Small intestine (tissue), 7 donors: ENCODE results near the gene C14orf93. TPM values are rescaled to one million over a fixed set of nuclear protein-coding genes. Genes with fewer than 3 reads are reported as not detected.
"Not testable (repeated sequence)": the region's sequence is repeated elsewhere in the genome, so short reads cannot be mapped to it uniquely, and the experiment has no call there.

Experiments used
- DNase-seq, 2 donors: peaks; one replicate each; pipeline versions ENCODE4 v3.0.0 to v3.0.0-alpha.2; 2013
- FAIRE-seq: peaks from 2 replicates; lab custom pipeline; 2012; peaks lifted over from hg19 to GRCh38; lab: Jason Lieb, UNC
- H3K27ac ChIP-seq, 3 donors: one replicate each; pipeline ENCODE4 v1.5.1; 2013; ENCODE audit warnings: low read length in 2 of 3, mild to moderate bottlenecking in 2 of 3, control low read depth in 1 of 3, inconsistent platforms in 1 of 3, low read depth in 1 of 3, moderate library complexity in 1 of 3
- H3K27me3 ChIP-seq, 3 donors: one replicate each; pipeline ENCODE4 v1.6.1; 2013; ENCODE audit warnings: low read length in 3 of 3, inconsistent platforms in 1 of 3; ENCODE audit not compliant: control insufficient read depth in 3 of 3, insufficient read depth in 3 of 3
- H3K36me3 ChIP-seq, 3 donors: one replicate each; pipeline ENCODE4 v1.6.1; 2013; ENCODE audit warnings: low read length in 3 of 3, inconsistent platforms in 1 of 3, low read depth in 1 of 3, mild to moderate bottlenecking in 1 of 3, moderate library complexity in 1 of 3; ENCODE audit not compliant: control insufficient read depth in 3 of 3, insufficient read depth in 2 of 3
- H3K4me1 ChIP-seq, 3 donors: one replicate each; pipeline ENCODE4 v1.6.1; 2013; ENCODE audit warnings: low read length in 2 of 3, inconsistent platforms in 1 of 3, low read depth in 1 of 3, mild to moderate bottlenecking in 1 of 3, moderate library complexity in 1 of 3; ENCODE audit not compliant: control insufficient read depth in 3 of 3, insufficient read depth in 2 of 3
- H3K4me3 ChIP-seq, 3 donors: one replicate each; pipeline ENCODE4 v1.5.1; 2013; ENCODE audit warnings: low read length in 3 of 3, control low read depth in 1 of 3, inconsistent platforms in 1 of 3, low read depth in 1 of 3, mild to moderate bottlenecking in 1 of 3, moderate library complexity in 1 of 3
- H3K9me3 ChIP-seq, 2 donors: one replicate each; pipeline ENCODE4 v1.6.1; 2013; ENCODE audit warnings: low read depth in 1 of 2, low read length in 1 of 2; ENCODE audit not compliant: control insufficient read depth in 2 of 2, insufficient read depth in 1 of 2
- WGBS, 3 donors: extraction: QIAGEN DNeasy Blood & Tissue Kit; methylation state at CpG; one replicate each; pipeline ENCODE4 v1.1.7; 2013; 5-methylcytosine and 5-hydroxymethylcytosine counted together
- polyA plus RNA-seq, 4 donors: library from polyadenylated mRNA; stranded (reverse) in 3 of 4; unstranded in 1 of 4; fragments of 200-250 nt in 3 of 4; fragments of 120-200 nt in 1 of 4; gene quantifications; one replicate each; pipeline versions ENCODE4 v1.2.1 to v1.2.3, GENCODE V29; 2013
- donor health status: healthy with polysubstance abuse.
- donor health status: control.
- donor health status: control.
- donor health status: Bipolar disorder and iron deficiency.
- donor health status: healthy.

The C14orf93 gene
- polyA plus RNA-seq, 4 donors, result 4.9 to 17.0 (median 7.9) TPM

DNA sequence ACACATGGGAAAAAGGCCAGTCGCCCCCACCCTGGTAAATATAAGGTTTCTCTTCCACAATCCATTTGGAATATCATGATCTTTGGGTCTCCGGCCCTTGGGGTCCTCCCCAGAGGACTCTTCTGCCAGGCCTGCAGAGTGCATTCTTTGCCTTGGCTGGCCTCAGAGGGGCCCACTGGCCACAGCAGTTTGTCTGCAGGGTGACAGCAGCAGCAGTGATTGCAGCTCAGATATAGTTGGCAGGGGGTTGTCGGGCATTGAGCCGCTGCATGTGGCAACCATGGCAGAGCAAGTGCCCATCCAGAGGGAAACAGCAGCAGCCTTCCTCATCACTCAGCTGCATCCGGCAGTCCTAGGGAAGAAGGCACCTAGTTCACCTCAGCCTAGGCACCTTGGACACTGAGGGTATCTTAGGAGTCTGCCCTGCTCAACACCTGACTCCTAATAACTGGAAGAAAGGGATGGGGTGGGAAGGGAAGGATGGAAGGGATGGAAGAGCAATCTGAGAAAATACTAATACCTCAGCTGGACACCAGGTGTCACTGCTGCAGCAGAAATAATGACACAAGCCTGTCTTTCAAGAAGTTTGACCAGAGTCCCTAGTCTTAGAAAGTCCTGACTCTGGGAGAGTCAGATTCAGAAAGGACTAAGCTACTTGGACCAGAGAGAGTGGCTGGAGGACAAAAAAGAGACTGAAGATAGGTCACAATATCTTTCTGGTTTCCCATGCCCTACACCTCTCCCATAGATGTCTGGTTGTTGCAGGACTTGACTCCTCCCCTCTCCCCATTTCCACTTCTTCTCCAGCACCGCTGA, 36.5 kb downstream of the C14orf93 start:
- DNase-seq (peak; percentile 77 to 83), FAIRE-seq (no peak)
- Histone ChIP-seq H3K27ac (no peak overlapping the region), H3K36me3 (peaks cover 0 to 52% (median 0%) of the 10 kb centered on the region in 3 donors), H3K9me3 (no peaks in the 10 kb centered on the region), H3K27me3 (no peaks in the 10 kb centered on the region), H3K4me1 (peaks cover 7 to 33% (median 9%) of the 10 kb centered on the region in 3 donors), H3K4me3 (no peak overlapping the region)
- WGBS, 3 donors, result 62 to 83% (median 66%) methylated on average over 6 of the region's 6 CpGs

DNA sequence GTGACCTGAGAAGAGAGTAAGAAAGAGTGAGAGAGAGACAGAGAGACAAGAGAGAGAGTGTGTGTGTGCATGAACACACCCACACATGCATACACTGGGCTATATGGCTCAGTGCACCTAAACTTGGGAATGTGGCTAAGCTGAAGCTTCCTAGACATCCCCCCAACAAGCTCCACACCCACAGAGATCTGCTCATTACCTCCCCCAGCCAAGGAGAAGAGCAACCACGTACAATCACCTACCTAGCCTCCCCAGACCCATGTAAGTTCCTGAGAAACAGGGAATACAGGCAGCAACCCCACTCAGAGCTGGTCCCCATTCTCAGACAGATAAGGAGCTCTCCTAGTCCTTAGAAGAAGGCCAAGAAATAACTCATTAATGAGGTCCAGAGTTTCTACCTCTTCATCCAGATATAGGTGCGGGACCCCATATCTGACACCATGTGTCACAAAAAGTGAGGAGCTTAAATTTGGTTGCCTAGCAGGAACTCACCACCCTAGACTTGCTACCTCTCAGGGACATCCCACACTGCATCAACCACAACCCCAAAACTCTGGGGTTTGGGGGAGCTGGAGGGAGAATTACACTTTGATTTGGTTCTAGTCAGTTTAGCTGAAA, 37.5 kb downstream of the C14orf93 start:
- Histone ChIP-seq H3K36me3 (peaks cover 0 to 46% (median 0%) of the 10 kb centered on the region in 3 donors), H3K9me3 (no peaks in the 10 kb centered on the region), H3K27ac (no peak overlapping the region), H3K4me3 (no peak overlapping the region), H3K4me1 (peaks cover 0 to 23% (median 4%) of the 10 kb centered on the region in 3 donors), H3K27me3 (no peaks in the 10 kb centered on the region)
- FAIRE-seq (no peak), DNase-seq (no peak)
- 87 to 95% (median 89%) methylated on average over 2 of the region's 2 CpGs for WGBS, 3 donors

DNA sequence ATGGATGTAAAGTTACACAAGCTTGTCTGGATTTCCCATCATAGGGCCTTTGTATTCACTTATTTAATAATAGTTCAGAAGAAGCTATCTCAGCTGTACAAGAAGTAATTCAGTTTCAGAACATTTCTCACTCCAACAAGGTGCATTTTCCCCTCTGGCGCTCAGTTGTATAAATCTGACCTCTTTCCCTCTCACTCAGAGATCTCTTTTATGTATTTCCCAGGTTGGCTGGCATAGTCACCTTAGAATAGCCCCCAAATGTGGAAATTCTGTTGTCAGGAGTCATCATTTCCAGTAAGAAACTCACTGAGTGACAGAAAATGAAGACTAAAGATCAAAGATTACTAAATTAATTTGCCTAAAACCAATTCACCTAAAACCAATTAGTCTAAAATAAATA, 38.8 kb downstream of the C14orf93 start:
- peaks cover 0 to 46% (median 0%) of the 10 kb centered on the region in 3 donors for H3K36me3 ChIP-seq
- no peak overlapping the region for H3K4me3 ChIP-seq
- no peak for FAIRE-seq
- WGBS, 3 donors, result 88 to 96% (median 93%) methylated on average over 1 of the region's 1 CpG
- H3K9me3 ChIP-seq, result no peaks in the 10 kb centered on the region
- H3K27ac ChIP-seq, result no peak overlapping the region
- H3K4me1 ChIP-seq, result peaks cover 0 to 17% (median 0%) of the 10 kb centered on the region in 3 donors
- no peaks in the 10 kb centered on the region for H3K27me3 ChIP-seq
- no peak for DNase-seq

DNA sequence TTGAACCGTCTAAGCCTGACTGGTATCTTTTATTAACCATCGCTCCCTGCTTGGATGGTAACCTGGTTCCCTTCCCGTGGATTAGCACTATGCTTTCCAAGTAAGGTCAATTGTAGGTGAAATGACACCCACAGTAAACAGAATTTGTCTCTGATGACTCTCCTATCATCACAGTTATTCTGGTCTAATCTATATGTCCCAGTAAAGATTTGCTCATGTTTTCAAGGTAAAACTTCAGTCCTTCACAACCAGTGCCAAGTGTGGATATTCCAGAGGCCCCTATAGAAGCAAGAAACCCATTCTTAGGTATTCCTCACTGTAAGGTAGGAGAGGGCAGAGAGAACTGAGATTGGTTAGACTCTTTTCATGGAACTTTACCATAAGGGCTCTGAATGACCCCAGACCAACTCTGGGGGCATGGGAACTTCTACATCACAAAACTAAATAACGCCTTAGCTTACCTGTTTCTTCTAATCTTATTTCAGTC, 43.1 kb downstream of the C14orf93 start:
- peaks cover 0 to 9% (median 0%) of the 10 kb centered on the region in 3 donors for H3K36me3 ChIP-seq
- FAIRE-seq, result no peak
- H3K4me3 ChIP-seq, result no peak overlapping the region
- no peak overlapping the region for H3K27ac ChIP-seq
- DNase-seq, result no peak
- no peaks in the 10 kb centered on the region for H3K9me3 ChIP-seq
- H3K27me3 ChIP-seq, result no peaks in the 10 kb centered on the region
- WGBS, 3 donors, result 56 to 67% (median 62%) methylated on average over 4 of the region's 4 CpGs
- peaks cover 0 to 7% (median 0%) of the 10 kb centered on the region in 3 donors for H3K4me1 ChIP-seq

DNA sequence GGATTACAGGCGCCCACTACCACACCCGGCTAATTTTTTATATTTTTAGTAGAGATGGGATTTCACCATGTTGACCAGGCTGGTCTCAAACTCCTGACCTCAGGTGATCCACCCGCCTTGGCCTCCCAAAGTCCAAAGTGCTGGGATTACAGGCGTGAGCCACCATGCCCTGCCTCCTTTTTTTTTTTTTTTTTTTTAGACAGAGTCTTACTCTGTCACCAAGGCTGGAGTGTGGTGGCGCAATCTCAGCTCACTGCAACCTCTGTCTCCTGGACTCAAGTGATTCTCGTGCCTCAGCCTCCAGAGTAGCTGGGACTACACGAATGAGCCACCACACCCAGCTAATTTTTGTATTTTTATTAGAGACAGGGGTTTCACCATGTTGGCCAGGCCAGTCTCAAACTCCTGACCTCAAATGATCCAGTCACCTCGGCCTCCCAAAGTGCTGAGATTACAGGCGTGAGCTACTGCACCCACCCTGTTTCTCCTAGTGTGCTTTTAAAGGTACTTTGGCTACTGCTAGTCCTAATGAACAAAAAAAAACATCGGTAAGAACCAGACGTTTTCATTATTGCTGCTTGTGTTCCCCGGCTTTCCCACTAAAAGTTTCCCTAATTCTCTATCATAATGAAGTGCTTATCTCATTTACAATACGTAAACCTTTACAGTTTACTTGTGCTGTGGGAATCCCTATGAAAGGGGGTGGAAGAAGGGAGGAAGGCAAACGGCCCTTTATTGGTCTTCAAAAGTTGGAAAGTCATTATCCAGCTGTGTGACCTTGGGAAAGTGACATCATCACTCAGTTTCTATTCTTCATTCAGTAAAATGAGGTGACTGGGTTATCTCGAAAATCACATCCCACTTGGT, 43.8 kb downstream of the C14orf93 start:
- H3K4me3 ChIP-seq, H3K27ac ChIP-seq, H3K36me3 ChIP-seq, H3K27me3 ChIP-seq, H3K4me1 ChIP-seq, H3K9me3 ChIP-seq, FAIRE-seq: not testable (repeated sequence)
- WGBS, 3 donors, result 41 to 64% (median 58%) methylated on average over 15 of the region's 15 CpGs
- DNase-seq, result peak; percentile 50 to 55

DNA sequence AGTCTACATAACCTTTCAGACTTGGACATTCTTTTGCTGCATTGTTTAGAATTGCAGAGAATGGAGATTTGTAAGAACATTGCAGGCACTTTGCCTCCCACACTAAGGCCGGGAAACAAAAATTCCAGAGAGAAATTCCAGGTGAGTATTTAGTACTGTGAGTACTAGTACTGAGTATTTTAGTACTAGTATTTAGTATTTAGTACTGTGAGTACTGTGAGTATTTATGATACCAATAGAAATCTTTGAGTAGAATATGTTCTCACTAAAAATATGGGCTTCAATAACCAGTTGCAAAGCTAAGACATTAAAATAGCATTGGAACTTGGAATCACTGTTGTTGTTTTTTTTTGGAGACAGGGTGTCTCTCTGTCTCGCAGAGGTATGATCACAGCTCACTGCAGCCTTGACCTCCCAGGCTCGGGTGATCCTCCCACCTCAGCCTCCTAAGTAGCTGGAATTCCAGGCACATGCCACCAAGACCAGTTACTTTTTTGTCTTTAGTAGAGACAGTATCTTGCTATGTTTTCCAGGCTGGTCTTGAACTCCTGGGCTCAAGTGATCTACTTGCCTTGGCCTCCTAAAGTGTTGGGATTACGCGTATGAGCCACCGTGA, 47.8 kb downstream of the C14orf93 start:
- no peaks in the 10 kb centered on the region for H3K9me3 ChIP-seq
- 94 to 97% (median 94%) methylated on average over 6 of the region's 6 CpGs for WGBS, 3 donors
- no peak for DNase-seq
- H3K27me3 ChIP-seq, result no peaks in the 10 kb centered on the region
- FAIRE-seq, result no peak
- no peak overlapping the region for H3K27ac ChIP-seq
- H3K4me1 ChIP-seq, result peaks cover 0 to 7% (median 0%) of the 10 kb centered on the region in 3 donors
- H3K36me3 ChIP-seq, result no peaks in the 10 kb centered on the region
- H3K4me3 ChIP-seq, result no peak overlapping the region

DNA sequence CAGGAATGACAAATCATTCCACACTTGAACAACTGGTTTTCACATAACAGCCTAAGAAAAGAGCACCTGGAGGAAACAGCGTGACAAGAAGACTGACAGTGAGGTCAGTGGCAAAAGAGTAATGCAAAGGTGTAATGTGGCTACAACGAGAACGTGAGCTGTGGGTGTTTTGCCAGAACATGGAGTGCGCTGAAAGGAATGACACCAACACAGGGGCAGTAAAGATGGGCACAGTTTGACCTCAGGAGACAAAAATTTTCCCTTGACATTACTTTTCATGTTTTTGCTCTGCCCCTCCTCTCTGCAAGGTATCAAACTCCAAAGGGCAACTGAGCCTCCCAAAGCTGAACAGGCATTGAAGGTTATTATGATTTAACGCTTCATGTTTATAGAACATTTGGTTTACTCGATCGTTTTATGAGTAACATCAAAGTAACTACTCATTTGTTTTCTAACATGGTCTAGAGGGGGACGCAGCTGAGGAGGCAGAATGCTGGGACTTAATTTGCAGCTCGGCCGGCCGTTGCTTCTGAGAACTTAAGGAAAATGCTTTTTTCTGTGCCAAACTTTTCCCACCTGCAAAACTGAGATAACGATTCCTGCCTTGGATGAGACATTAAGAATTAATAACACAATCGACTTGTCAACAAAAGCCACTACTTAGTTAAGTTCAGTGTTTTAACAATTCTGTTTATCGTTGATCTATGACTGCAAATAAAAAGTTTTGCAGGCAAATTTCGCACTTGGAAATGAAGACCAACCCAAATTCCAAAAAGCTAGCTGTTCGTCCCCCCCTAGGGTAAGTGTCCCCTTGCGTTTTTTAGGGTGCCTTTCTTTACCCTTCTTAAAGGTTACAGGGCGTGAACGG, 54.0 kb downstream of the C14orf93 start:
- H3K9me3 ChIP-seq, result no peaks in the 10 kb centered on the region
- peaks cover 0 to 7% (median 0%) of the 10 kb centered on the region in 3 donors for H3K36me3 ChIP-seq
- H3K27ac ChIP-seq, result peak overlapping the region; percentile 88 to 98 (median 98)
- FAIRE-seq, result no peak
- DNase-seq, result peak; percentile 51 to 62
- H3K27me3 ChIP-seq, result no peaks in the 10 kb centered on the region
- 6 to 20% (median 11%) methylated on average over 19 of the region's 19 CpGs for WGBS, 3 donors
- peaks cover 1 to 4% (median 4%) of the 10 kb centered on the region in 3 donors for H3K4me1 ChIP-seq
- H3K4me3 ChIP-seq, result peak overlapping the region; percentile 64 to 95 (median 81)
